Gastroesophageal sphincter (tissue), 4 donors: Measurements from ENCODE around the gene THAP8. TPM values are rescaled to one million over a fixed set of nuclear protein-coding genes. Genes with fewer than 3 reads are reported as not detected.
A peak's percentile ranks its signal among the peaks of the same experiment; 100 is the strongest.

Experiments
- ATAC-seq: fragments of 150-250 bp; one replicate; pipeline ENCODE4 v1.9.1; 2016; ENCODE audit warnings: mild to moderate bottlenecking, moderate library complexity
- H3K27ac ChIP-seq, 4 donors: fragments of 200-600 bp; sonication (generic) in 3 of 4; 1 replicate in 3 of 4; 2 replicates in 1 of 4; pipeline ENCODE4 v1.5.1; 2016 to 2019
- H3K27me3 ChIP-seq: fragments of 200-600 bp; sonication (generic); one replicate; pipeline ENCODE4 v1.5.1; 2019
- H3K36me3 ChIP-seq, 2 donors: fragments of 200-600 bp; sonication (generic); one replicate each; pipeline ENCODE4 v1.5.1; 2019; ENCODE audit warnings: control low read depth in 1 of 2
- H3K4me1 ChIP-seq, 3 donors: fragments of 200-600 bp; sonication (generic); 1 replicate in 2 of 3; 2 replicates in 1 of 3; pipeline ENCODE4 v1.5.1; 2016 to 2019; ENCODE audit warnings: control low read depth in 2 of 3
- H3K4me3 ChIP-seq, 2 donors: fragments of 200-600 bp; sonication (generic); one replicate each; pipeline ENCODE4 v1.5.1; 2019; ENCODE audit warnings: mild to moderate bottlenecking in 1 of 2, moderate library complexity in 1 of 2
- H3K9me3 ChIP-seq, 3 donors: fragments of 200-600 bp; sonication (generic); one replicate each; pipeline ENCODE4 v1.5.1; 2017 to 2019; ENCODE audit warnings: control low read depth in 2 of 3
- CTCF ChIP-seq, 4 experiments: fragments of 200-600 bp in 2 of 4; fragments of 450-650 bp in 2 of 4; sonication (generic) in 1 of 4; IDR thresholded peaks; one replicate each; pipeline ENCODE4 v1.5.1; 2017 to 2019; ENCODE audit warnings: antibody characterized with exemption in 4 of 4, mild to moderate bottlenecking in 2 of 4, moderate library complexity in 2 of 4
- EP300 ChIP-seq: sonication (generic); formaldehyde crosslinking; IDR thresholded peaks from one replicate; pipeline ENCODE4 v1.6.1; 2017; ENCODE audit warnings: antibody characterized with exemption, mild to moderate bottlenecking
- POLR2A ChIP-seq, 2 donors: fragments of 450-650 bp; IDR thresholded peaks; one replicate each; pipeline ENCODE4 v1.6.1; 2017; ENCODE audit warnings: antibody characterized with exemption in 2 of 2, mild to moderate bottlenecking in 2 of 2, moderate library complexity in 1 of 2
- POLR2AphosphoS5 ChIP-seq: sonication (generic); formaldehyde crosslinking; IDR thresholded peaks from one replicate; pipeline ENCODE4 v1.6.1; 2017; ENCODE audit warnings: antibody characterized with exemption
- WGBS, 2 donors: methylation state at CpG; one replicate each; pipeline ENCODE4 v1.1.5; 2018; ENCODE audit warnings: low coverage in 1 of 2; 5-methylcytosine and 5-hydroxymethylcytosine counted together
- total RNA-seq, 4 donors: library from RNA; depleted of rRNA; stranded (reverse); fragments of >200 nt; gene quantifications; one replicate each; pipeline ENCODE4 v1.1.0, GENCODE V29; 2016

Gene THAP8, protein sequence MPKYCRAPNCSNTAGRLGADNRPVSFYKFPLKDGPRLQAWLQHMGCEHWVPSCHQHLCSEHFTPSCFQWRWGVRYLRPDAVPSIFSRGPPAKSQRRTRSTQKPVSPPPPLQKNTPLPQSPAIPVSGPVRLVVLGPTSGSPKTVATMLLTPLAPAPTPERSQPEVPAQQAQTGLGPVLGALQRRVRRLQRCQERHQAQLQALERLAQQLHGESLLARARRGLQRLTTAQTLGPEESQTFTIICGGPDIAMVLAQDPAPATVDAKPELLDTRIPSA
- total RNA-seq, result 10 to 100 TPM in 2 of 4 donors, 1 to 10 TPM in 2; 5.3 to 16.8 (median 9.4) TPM

DNA sequence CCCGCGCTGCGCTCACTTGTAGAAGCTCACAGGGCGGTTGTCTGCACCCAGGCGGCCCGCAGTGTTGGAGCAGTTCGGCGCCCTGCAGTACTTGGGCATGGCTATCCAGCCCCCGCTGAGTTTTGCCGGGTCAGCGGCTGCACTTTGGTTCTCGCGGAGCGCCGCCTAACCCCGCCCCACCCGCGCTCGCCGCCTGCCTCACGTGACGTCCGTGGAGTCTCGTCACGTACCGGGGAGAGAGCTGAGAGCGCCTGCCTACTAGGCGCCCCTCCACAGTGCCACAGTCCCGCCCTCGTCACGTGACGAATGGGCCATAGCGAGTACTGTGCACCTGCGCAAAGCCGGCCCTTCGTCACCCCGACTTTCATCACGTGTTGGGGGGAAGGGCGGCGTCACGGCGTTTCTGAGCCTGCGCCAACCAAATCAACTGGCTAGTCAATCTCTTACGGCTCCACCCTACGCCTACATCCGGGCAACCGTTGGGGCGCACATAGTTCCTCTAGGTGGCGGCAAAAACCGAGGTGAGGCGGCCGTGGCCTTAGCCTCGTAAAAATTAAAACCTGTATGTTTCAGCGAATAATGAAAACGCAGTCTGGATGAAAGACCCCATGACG is at the start of gene THAP8:
TSS of gene THAP8 (minus strand) at position 167 of the 614 bp plus-strand sequence. CDS start at position 99, 68 bp downstream.
- TF ChIP-seq CTCF (IDR thresholded peaks at IDR 0.05) (peak in 3 of 4 experiments; percentile 51 to 83 (median 81)), POLR2AphosphoS5 (peak; percentile 59), EP300 (no peak), POLR2A (IDR thresholded peaks at IDR 0.05) (peak; percentile 50 to 51)
- Histone ChIP-seq H3K9me3 (no peaks in the 10 kb centered on the region), H3K4me3 (peak within 1 kb of the TSS; percentile 63 to 72), H3K4me1 (peaks cover 0 to 34% (median 5%) of the 10 kb centered on the region in 3 donors), H3K27ac (peak within 1 kb of the TSS; percentile 62 to 97 (median 94)), H3K27me3 (no peaks in the 10 kb centered on the region), H3K36me3 (no peaks in the 10 kb centered on the region)
- peak; percentile 96 for ATAC-seq
- 0% methylated on average over 14 of the region's 56 CpGs; no CpG with 5 or more reads in 1 of the 2 donors for WGBS, 2 donors

- TF ChIP-seq POLR2AphosphoS5 (no peak), POLR2A (IDR thresholded peaks at IDR 0.05) (no peak), EP300 (no peak), CTCF (IDR thresholded peaks at IDR 0.05) (no peak)
- Histone ChIP-seq H3K4me1 (no peaks in the 10 kb centered on the region), H3K27ac (no peak overlapping the region), H3K4me3 (no peak overlapping the region), H3K9me3 (no peaks in the 10 kb centered on the region), H3K27me3 (no peaks in the 10 kb centered on the region), H3K36me3 (peaks cover 0 to 17% of the 10 kb centered on the region in 2 donors)
- no peak for ATAC-seq
- 100% methylated on average over 3 of the region's 24 CpGs; no CpG with 5 or more reads in 1 of the 2 donors for WGBS, 2 donors
Measured at GRCh38 chr19:36103040-36103626, 49.0 kb upstream of the THAP8 start.

GRCh38 chr19:36101550-36102327 is 47.7 kb upstream of the THAP8 start:
- no peaks in the 10 kb centered on the region for H3K27me3 ChIP-seq
- H3K36me3 ChIP-seq, result peaks cover 0 to 5% of the 10 kb centered on the region in 2 donors
- ATAC-seq, result no peak
- H3K9me3 ChIP-seq, result no peaks in the 10 kb centered on the region
- no peak overlapping the region for H3K4me3 ChIP-seq
- WGBS, 2 donors, result 67% methylated on average over 3 of the region's 27 CpGs; no CpG with 5 or more reads in 1 of the 2 donors
- TF ChIP-seq CTCF (IDR thresholded peaks at IDR 0.05), result no peak
- TF ChIP-seq EP300, result no peak
- TF ChIP-seq POLR2A (IDR thresholded peaks at IDR 0.05), result no peak
- no peak for TF ChIP-seq POLR2AphosphoS5
- no peaks in the 10 kb centered on the region for H3K4me1 ChIP-seq
- no peak overlapping the region for H3K27ac ChIP-seq

DNA sequence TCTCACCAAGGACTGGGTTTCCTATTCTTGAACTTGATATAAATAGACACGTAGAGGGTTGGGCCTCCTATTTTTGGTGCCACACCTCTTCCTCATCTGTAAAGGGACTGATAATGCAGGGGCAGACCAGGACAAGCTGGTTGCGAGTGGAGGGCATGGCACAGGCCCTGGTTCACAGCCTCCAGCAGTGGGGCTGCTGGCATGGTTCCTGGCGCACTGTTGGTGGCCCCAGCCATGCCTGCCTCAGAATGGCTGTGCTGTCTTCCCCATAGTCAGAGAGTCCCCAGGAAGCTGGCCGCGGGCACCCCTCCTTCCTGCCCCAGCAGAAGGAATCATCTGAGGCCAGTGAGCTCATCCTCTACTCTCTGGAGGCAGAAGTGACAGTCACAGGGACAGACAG is 46.4 kb upstream of the THAP8 start:
- H3K27ac ChIP-seq, result no peak overlapping the region
- no CpG with 5 or more reads among the region's 5 CpGs for WGBS, 2 donors
- no peaks in the 10 kb centered on the region for H3K9me3 ChIP-seq
- no peak for TF ChIP-seq CTCF (IDR thresholded peaks at IDR 0.05)
- no peak for TF ChIP-seq EP300
- TF ChIP-seq POLR2AphosphoS5, result no peak
- no peak for TF ChIP-seq POLR2A (IDR thresholded peaks at IDR 0.05)
- no peak overlapping the region for H3K4me3 ChIP-seq
- H3K36me3 ChIP-seq, result no peaks in the 10 kb centered on the region
- H3K4me1 ChIP-seq, result no peaks in the 10 kb centered on the region
- ATAC-seq, result no peak
- H3K27me3 ChIP-seq, result no peaks in the 10 kb centered on the region
